Activated T-helper 2 cell treated with anti-CD3 and anti-CD28 coated beads, Interferon-gamma antibody, Interleukin-2, Interleukin-4, amounts not matched to agents 10 μg/mL and 5 μg/mL and 100 μg/mL, durations not matched to agents 14 hours and 24 hours and 36 hours (primary cell): ENCODE measurements around the gene GYG2. TPM values are rescaled to one million over a fixed set of nuclear protein-coding genes. Genes with fewer than 3 reads are reported as not detected.
"Not testable (repeated sequence)": the region's sequence is repeated elsewhere in the genome, so short reads cannot be mapped to it uniquely, and the experiment has no call there.

Source experiments
- DNase-seq: peaks from one replicate; pipeline ENCODE4 v3.0.0; 2021; ENCODE audit warnings: low spot score
- H3K27ac Mint-ChIP-seq: one replicate; pipeline ENCODE4 v1.8.0; 2021; ENCODE audit warnings: mixed read lengths
- H3K27me3 Mint-ChIP-seq: one replicate; pipeline ENCODE4 v1.8.0; 2021; ENCODE audit warnings: low read depth, mixed read lengths
- H3K36me3 Mint-ChIP-seq: one replicate; pipeline ENCODE4 v1.8.0; 2021; ENCODE audit warnings: low read depth, mixed read lengths
- H3K4me1 Mint-ChIP-seq: one replicate; pipeline ENCODE4 v1.8.0; 2021; ENCODE audit warnings: low read depth, mixed read lengths
- H3K4me3 Mint-ChIP-seq: one replicate; pipeline ENCODE4 v1.8.0; 2021; ENCODE audit warnings: low read depth, mild to moderate bottlenecking, moderate library complexity, mixed read lengths
- H3K9me3 Mint-ChIP-seq: one replicate; pipeline ENCODE4 v1.8.0; 2021; ENCODE audit warnings: mixed read lengths
- intact Hi-C: fragments of 100-400 bp; cut with micrococcal nuclease; formaldehyde crosslinking; loops from one replicate; pipeline ENCODE4 v1.15.1; 2023
- total RNA-seq: library from RNA; stranded (reverse); gene quantifications from 2 replicates; pipeline ENCODE4 v1.2.3, GENCODE V29; 2022

Gene GYG2
- total RNA-seq, 1 donor from 2014 or later = not detected

- H3K9me3 Mint-ChIP-seq = no peaks in the 10 kb centered on the region
- no peaks in the 10 kb centered on the region for H3K4me1 Mint-ChIP-seq
- no peak for DNase-seq
- intact Hi-C loops = no loop called here
- no peak overlapping the region for H3K4me3 Mint-ChIP-seq
- peaks cover 2% of the 10 kb centered on the region for H3K27me3 Mint-ChIP-seq
- H3K36me3 Mint-ChIP-seq = no peaks in the 10 kb centered on the region
- no peak overlapping the region for H3K27ac Mint-ChIP-seq
Measured at GRCh38 chrX:2799369-2799768, 29.4 kb upstream of the GYG2 start.

GRCh38 chrX:2799980-2800379 is 28.8 kb upstream of the GYG2 start:
- intact Hi-C loops, H3K27me3 Mint-ChIP-seq, DNase-seq, H3K9me3 Mint-ChIP-seq, H3K36me3 Mint-ChIP-seq, H3K4me3 Mint-ChIP-seq, H3K4me1 Mint-ChIP-seq, H3K27ac Mint-ChIP-seq: not testable (repeated sequence)

- intact Hi-C loops = no loop called here
- no peaks in the 10 kb centered on the region for H3K36me3 Mint-ChIP-seq
- no peak overlapping the region for H3K27ac Mint-ChIP-seq
- no peaks in the 10 kb centered on the region for H3K27me3 Mint-ChIP-seq
- H3K9me3 Mint-ChIP-seq = no peaks in the 10 kb centered on the region
- no peak for DNase-seq
- no peaks in the 10 kb centered on the region for H3K4me1 Mint-ChIP-seq
- no peak overlapping the region for H3K4me3 Mint-ChIP-seq
Measured at GRCh38 chrX:2801223-2801622, 27.5 kb upstream of the GYG2 start.

- DNase-seq, H3K4me1 Mint-ChIP-seq, H3K9me3 Mint-ChIP-seq, H3K4me3 Mint-ChIP-seq, intact Hi-C loops, H3K27me3 Mint-ChIP-seq, H3K36me3 Mint-ChIP-seq, H3K27ac Mint-ChIP-seq: not testable (repeated sequence)
Measured at GRCh38 chrX:2802376-2803090, 26.2 kb upstream of the GYG2 start.

- H3K36me3 Mint-ChIP-seq, H3K27ac Mint-ChIP-seq, DNase-seq, H3K4me3 Mint-ChIP-seq, H3K27me3 Mint-ChIP-seq, H3K4me1 Mint-ChIP-seq, intact Hi-C loops, H3K9me3 Mint-ChIP-seq: not testable (repeated sequence)
Measured at GRCh38 chrX:2803486-2803885, 25.2 kb upstream of the GYG2 start.

GRCh38 chrX:2804106-2804843 is 24.5 kb upstream of the GYG2 start:
- intact Hi-C loops, H3K27me3 Mint-ChIP-seq, H3K4me3 Mint-ChIP-seq, DNase-seq, H3K36me3 Mint-ChIP-seq, H3K27ac Mint-ChIP-seq, H3K9me3 Mint-ChIP-seq, H3K4me1 Mint-ChIP-seq: not testable (repeated sequence)

GRCh38 chrX:2804858-2805257 is 23.9 kb upstream of the GYG2 start:
- DNase-seq, H3K4me3 Mint-ChIP-seq: not testable (repeated sequence)

GRCh38 chrX:2811271-2811670 is 17.5 kb upstream of the GYG2 start:
- Mint-ChIP-seq H3K27me3 (peaks cover 11% of the 10 kb centered on the region), H3K4me3 (no peak overlapping the region), H3K36me3 (no peaks in the 10 kb centered on the region), H3K9me3 (no peaks in the 10 kb centered on the region), H3K4me1 (no peaks in the 10 kb centered on the region), H3K27ac (no peak overlapping the region)
- intact Hi-C loops = no loop called here
- no peak for DNase-seq

More at GRCh38 chrX:2804858-2805257, 23.9 kb upstream of the GYG2 start:
- H3K27ac Mint-ChIP-seq, H3K36me3 Mint-ChIP-seq, H3K9me3 Mint-ChIP-seq, H3K4me1 Mint-ChIP-seq, intact Hi-C loops, H3K27me3 Mint-ChIP-seq: not testable (repeated sequence)

- not testable (repeated sequence) for H3K4me1 Mint-ChIP-seq, H3K27ac Mint-ChIP-seq, H3K9me3 Mint-ChIP-seq, H3K4me3 Mint-ChIP-seq, H3K36me3 Mint-ChIP-seq
- intact Hi-C loops = loop anchor here (1.0 kb wide), 1 partner anchor 168 kb away; no protein-coding TSS in a partner anchor
- DNase-seq = peak; percentile 12
- peaks cover 13% of the 10 kb centered on the region for H3K27me3 Mint-ChIP-seq
Measured at GRCh38 chrX:2812161-2812907, 16.4 kb upstream of the GYG2 start.

GRCh38 chrX:2817036-2817435 is 11.7 kb upstream of the GYG2 start:
- intact Hi-C loops = no loop called here
- H3K9me3 Mint-ChIP-seq = no peaks in the 10 kb centered on the region
- DNase-seq = no peak
- H3K4me1 Mint-ChIP-seq = peaks cover 3% of the 10 kb centered on the region
- H3K27ac Mint-ChIP-seq = no peak overlapping the region
- peaks cover 11% of the 10 kb centered on the region for H3K27me3 Mint-ChIP-seq
- no peak overlapping the region for H3K4me3 Mint-ChIP-seq
- no peaks in the 10 kb centered on the region for H3K36me3 Mint-ChIP-seq

GRCh38 chrX:2819345-2820135 is 9.2 kb upstream of the GYG2 start:
- intact Hi-C loops = no loop called here

GRCh38 chrX:2820136-2820771 is 8.5 kb upstream of the GYG2 start:
- no peak overlapping the region for H3K27ac Mint-ChIP-seq
- H3K27me3 Mint-ChIP-seq = peaks cover 2% of the 10 kb centered on the region
- H3K4me3 Mint-ChIP-seq = no peak overlapping the region
- no peak for DNase-seq
- intact Hi-C loops = no loop called here
- H3K36me3 Mint-ChIP-seq = no peaks in the 10 kb centered on the region
- peaks cover 3% of the 10 kb centered on the region for H3K4me1 Mint-ChIP-seq
- no peaks in the 10 kb centered on the region for H3K9me3 Mint-ChIP-seq

More at GRCh38 chrX:2819345-2820135, 9.2 kb upstream of the GYG2 start:
- DNase-seq = no peak
- Mint-ChIP-seq H3K36me3 (no peaks in the 10 kb centered on the region), H3K9me3 (no peaks in the 10 kb centered on the region), H3K27ac (no peak overlapping the region), H3K4me1 (peaks cover 3% of the 10 kb centered on the region), H3K27me3 (peaks cover 6% of the 10 kb centered on the region), H3K4me3 (no peak overlapping the region)
